Fibroblast of pulmonary artery (primary cell): Measurements from ENCODE around the gene IL9R.
"Not testable (repeated sequence)": the region's sequence is repeated elsewhere in the genome, so short reads cannot be mapped to it uniquely, and the experiment has no call there.

Experiments used
- DNase-seq: peaks from one replicate; pipeline ENCODE4 v3.0.0-alpha.2; 2010; ENCODE audit warnings: low read depth
- H3K4me3 ChIP-seq: replicated peaks from 2 replicates; pipeline ENCODE4 v1.5.1; 2011; ENCODE audit warnings: low read depth, mild to moderate bottlenecking, control low read depth, low read length, moderate library complexity
- TF ChIP-seq, protein P1 (sequence below): IDR thresholded peaks from 2 replicates; pipeline ENCODE4 v1.5.1; 2011; ENCODE audit warnings: mild to moderate bottlenecking, control low read depth, low read length, inconsistent platforms; ENCODE audit errors: missing control alignments

Gene IL9R

DNA sequence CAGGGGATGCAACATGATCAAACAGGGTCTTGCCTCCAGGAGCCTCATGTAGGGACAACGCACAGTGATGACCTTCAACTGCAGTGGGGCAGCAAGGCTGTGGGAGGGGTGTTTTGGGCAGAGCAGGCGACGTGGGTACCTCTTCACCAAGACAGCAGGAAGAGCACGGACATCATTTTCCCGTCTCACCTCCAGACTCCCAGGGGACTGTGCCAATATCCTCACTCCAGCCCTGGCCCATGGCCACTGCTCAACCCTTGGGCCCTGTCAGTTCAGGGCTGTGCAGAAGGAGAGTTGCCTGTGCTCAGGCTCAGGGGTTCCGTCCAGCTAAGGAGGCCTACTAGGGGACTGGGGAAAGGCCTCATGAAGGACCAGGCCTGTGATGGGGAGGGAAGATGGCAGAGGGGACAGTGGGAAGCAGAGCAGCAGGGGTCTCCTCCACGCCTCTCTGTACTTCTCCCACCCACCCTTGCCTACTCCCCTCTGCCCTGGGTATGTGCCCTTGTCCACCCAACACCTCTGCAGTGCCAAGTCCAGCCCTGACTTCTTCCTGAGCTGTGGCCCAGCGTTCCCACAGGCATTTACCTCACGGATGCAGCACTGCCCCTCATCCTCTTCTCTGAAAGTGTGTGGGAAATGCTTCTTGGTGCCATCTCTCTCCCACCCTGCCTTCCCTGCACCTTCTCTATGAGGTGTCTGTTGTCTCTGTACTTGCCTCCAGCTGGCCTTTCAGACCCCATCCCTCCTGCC lies 1.4 kb downstream of the IL9R start:
- TF ChIP-seq, protein P1, sequence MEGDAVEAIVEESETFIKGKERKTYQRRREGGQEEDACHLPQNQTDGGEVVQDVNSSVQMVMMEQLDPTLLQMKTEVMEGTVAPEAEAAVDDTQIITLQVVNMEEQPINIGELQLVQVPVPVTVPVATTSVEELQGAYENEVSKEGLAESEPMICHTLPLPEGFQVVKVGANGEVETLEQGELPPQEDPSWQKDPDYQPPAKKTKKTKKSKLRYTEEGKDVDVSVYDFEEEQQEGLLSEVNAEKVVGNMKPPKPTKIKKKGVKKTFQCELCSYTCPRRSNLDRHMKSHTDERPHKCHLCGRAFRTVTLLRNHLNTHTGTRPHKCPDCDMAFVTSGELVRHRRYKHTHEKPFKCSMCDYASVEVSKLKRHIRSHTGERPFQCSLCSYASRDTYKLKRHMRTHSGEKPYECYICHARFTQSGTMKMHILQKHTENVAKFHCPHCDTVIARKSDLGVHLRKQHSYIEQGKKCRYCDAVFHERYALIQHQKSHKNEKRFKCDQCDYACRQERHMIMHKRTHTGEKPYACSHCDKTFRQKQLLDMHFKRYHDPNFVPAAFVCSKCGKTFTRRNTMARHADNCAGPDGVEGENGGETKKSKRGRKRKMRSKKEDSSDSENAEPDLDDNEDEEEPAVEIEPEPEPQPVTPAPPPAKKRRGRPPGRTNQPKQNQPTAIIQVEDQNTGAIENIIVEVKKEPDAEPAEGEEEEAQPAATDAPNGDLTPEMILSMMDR, result no peak
- H3K4me3 ChIP-seq, result no peak overlapping the region
- DNase-seq, result no peak

DNA sequence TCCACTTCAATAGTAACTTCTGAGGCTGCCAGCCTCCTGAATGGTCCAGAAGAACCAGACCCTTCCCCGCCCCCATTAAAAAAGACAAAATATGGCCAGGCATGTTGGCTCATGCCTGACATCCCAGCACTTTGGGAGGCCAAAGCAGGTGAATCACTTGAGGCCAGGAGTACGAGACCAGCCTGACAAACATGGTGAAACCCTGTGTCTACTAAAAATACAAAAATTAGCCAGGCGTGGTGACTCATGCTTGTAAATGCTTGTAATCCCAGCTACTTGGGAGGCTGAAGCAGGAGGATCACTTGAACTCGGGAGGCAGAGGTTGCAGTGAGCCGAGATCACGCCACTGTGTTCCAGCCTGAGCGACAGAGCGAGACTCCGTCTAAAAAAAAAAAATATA lies 2.3 kb downstream of the IL9R start:
- not testable (repeated sequence) for DNase-seq, H3K4me3 ChIP-seq

DNA sequence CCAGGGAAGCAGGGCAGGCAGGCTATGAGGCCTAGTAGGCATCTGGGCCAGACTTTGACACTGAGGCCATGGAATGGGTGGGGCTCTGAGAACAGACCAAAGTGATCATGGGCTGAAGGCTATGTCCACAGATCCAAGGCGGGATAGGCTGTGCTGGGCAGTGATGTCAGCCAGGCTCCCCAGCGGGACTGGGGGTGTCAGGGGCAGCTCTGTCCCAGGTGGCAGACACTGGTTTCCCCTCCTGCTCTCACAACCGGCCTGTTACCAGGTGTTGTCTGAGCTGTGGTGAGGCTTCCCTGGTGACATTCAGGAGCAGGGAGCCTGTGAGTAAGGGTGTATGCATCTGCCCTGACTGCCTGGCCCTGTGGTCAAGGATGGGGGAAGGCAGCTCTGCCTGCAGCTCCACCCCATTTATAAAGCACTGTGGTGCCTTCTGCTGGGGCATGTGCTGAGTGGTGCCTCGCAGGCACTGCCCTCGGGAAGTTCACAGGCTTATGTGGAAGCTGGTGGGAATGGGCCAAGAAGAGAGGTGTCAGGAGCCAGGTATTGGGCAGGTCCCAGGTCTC lies 2.9 kb downstream of the IL9R start:
- TF ChIP-seq, protein P1, result no peak
- no peak for DNase-seq
- H3K4me3 ChIP-seq, result no peak overlapping the region

DNA sequence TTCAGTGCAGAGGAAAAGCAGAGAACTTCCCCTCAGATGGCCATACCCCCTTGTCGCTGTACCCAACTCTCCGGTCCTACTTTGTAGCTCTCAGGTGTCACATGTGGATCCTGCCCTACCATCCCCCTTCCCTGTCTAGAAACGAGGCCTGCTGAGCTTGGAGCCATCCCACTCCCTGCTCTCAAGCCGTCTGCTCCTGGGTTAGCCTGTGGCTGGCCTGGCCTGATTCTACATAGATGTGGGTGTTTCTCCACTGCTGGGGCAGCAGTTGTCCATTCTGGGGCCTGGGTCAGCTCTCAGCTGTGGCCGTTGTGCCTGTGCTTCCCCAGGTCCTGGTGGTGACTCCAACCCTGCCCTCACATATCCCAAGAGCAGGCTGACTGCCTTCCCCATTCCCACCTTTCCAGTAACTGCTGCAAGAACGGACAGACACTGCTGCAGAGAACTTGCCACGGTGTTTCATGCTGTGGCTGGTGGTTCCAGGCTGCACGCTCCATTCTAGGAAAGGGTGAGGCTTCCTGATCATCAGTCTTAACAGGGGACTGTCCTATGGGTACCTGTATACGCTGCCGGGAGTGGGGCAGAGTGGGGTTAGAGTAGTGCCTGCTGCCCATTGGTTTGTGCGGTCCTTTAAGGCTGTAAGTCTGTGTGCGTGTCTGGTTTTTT lies 3.6 kb downstream of the IL9R start:
- DNase-seq, result no peak
- TF ChIP-seq, protein P1, result no peak
- H3K4me3 ChIP-seq, result no peak overlapping the region

DNA sequence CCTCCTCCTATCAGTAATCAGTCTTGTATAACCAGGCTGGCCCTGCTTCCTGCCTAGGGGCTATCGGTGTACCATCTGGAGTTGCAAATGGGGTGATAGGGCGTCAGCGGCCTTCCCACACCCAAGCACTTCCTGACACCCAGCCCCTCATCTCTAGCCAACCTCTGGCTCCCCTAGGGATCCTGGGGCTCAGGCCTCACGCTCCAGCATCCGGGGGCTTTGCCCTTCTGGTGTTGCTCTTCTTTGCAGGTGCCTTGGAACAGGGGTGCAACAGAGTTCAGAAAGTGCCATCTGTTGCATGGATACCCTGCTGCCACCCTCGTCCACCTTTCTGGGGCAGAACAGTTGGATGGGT lies 4.1 kb downstream of the IL9R start:
- no peak for DNase-seq
- TF ChIP-seq, protein P1, result no peak
- no peak overlapping the region for H3K4me3 ChIP-seq

DNA sequence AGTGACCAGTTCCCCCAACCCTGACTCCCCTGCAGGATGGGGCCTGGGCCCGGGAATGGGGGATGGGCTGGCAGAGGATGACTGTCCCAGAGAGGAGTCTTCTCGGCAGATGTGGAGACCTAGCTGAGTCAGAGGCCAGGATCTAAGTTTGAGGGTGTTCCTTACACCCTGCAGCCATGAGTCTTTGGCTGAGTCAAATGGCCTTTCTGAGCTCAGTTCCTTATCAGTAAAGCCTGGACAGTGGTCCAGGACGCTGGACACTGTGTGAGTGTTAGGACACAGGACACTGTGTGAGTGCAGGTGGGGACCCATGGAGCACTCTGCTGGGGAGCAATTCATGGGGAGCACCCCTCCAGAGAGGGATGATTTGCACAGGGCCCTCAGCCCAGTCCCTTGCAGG lies 5.0 kb downstream of the IL9R start:
- H3K4me3 ChIP-seq, result no peak overlapping the region
- no peak for DNase-seq
- TF ChIP-seq, protein P1, result no peak

DNA sequence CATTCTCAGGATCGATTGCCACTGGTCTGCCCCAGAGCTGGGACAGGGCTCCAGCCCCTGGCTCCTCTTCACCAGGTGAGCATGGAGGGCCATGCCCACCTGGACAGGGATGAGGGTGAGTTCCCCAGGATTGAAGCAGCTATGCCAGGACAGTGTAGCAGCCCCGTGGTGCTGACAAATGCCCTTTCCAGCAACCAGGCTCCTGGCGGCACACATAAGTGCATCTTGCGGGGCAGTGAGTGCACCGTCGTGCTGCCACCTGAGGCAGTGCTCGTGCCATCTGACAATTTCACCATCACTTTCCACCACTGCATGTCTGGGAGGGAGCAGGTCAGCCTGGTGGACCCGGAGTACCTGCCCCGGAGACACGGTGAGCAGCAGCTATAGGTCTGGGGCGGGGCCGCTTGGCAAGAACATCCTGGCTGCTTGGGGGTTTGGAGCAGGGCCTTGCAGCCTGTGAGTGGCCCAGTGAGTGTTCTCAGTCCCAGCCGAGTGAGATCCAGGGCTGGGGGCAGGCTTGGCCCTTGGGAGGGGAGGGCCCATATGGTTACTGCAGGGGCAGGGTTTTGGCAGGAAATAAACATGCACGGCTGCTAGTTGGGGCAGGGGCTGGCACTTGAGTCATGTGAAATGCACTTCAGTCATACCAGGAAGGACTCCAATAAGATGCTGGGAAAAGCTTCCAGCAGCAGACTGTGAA lies 6.1 kb downstream of the IL9R start:
- no peak for DNase-seq
- no peak overlapping the region for H3K4me3 ChIP-seq
- TF ChIP-seq, protein P1, result no peak
